Islet precursor cell (in vitro differentiated cells): ENCODE results near the gene MT1B.
A peak's percentile ranks its signal among the peaks of the same experiment; 100 is the strongest.
"Not testable (repeated sequence)": the region's sequence is repeated elsewhere in the genome, so short reads cannot be mapped to it uniquely, and the experiment has no call there.

Experiments used
- DNase-seq: peaks from one replicate; pipeline ENCODE4 v3.0.0-alpha.2; 2018

Gene MT1B

GRCh38 chr16:56621665-56622445 lies 29.8 kb upstream of the MT1B start:
- DNase-seq, result not testable (repeated sequence)

- DNase-seq, result not testable (repeated sequence)
These were observed 28.5 kb upstream of the MT1B start for GRCh38 chr16:56623184-56623583.

- DNase-seq, result no peak
These were observed 28.0 kb upstream of the MT1B start for GRCh38 chr16:56623637-56624036.

- DNase-seq, result peak; percentile 62
These were observed 26.3 kb upstream of the MT1B start, which contains the start of gene MT1E for GRCh38 chr16:56625140-56625942. MT1E (plus strand) TSS chr16:56625781; CDS start chr16:56625852, 71 bp downstream.

GRCh38 chr16:56625943-56626654 lies 25.6 kb upstream of the MT1B start:
- no peak for DNase-seq

- no peak for DNase-seq
These were observed 25.0 kb upstream of the MT1B start for GRCh38 chr16:56626685-56627084.

- no peak for DNase-seq
These were observed 23.0 kb upstream of the MT1B start for GRCh38 chr16:56628486-56629350.

- no peak for DNase-seq
These were observed 22.2 kb upstream of the MT1B start for GRCh38 chr16:56629531-56629930.

- no peak for DNase-seq
These were observed 21.6 kb upstream of the MT1B start for GRCh38 chr16:56630134-56630533.

- no peak for DNase-seq
These were observed 20.5 kb upstream of the MT1B start for GRCh38 chr16:56631197-56631596.

GRCh38 chr16:56631832-56632155 lies 19.9 kb upstream of the MT1B start:
- no peak for DNase-seq

- no peak for DNase-seq
These were observed 19.4 kb upstream of the MT1B start, which contains the start of gene MT1M for GRCh38 chr16:56632156-56632847. MT1M (plus strand) TSS chr16:56632659; CDS start chr16:56632732, 73 bp downstream.

- DNase-seq, result no peak
These were observed 18.8 kb upstream of the MT1B start for GRCh38 chr16:56632848-56633365.

- no peak for DNase-seq
These were observed 18.2 kb upstream of the MT1B start for GRCh38 chr16:56633535-56633934.

- DNase-seq, result no peak
These were observed 16.8 kb upstream of the MT1B start for GRCh38 chr16:56634715-56635440.

GRCh38 chr16:56635441-56635967 lies 16.2 kb upstream of the MT1B start:
- DNase-seq, result no peak

GRCh38 chr16:56636616-56637413 lies 14.9 kb upstream of the MT1B start:
- DNase-seq, result no peak

- peak; percentile 83 for DNase-seq
These were observed 13.6 kb upstream of the MT1B start, which contains the start of gene MT1A for GRCh38 chr16:56637814-56638750. MT1A (plus strand) TSS chr16:56638666; CDS start chr16:56638739, 73 bp downstream.
